HFFc6 (cell line): ENCODE data around the gene VPS54. TPM values are rescaled to one million over a fixed set of nuclear protein-coding genes. Genes with fewer than 3 reads are reported as not detected.
"Not testable (repeated sequence)": the region's sequence is repeated elsewhere in the genome, so short reads cannot be mapped to it uniquely, and the experiment has no call there.

Source experiments
- DNase-seq: peaks from one replicate; pipeline ENCODE4 v3.0.0-alpha.2; 2018
- H3K27ac Mint-ChIP-seq: 2 replicates; pipeline ENCODE4 v1.8.0; 2020; ENCODE audit warnings: mild to moderate bottlenecking, mixed read lengths
- H3K27me3 Mint-ChIP-seq: 2 replicates; pipeline ENCODE4 v1.8.0; 2021; ENCODE audit warnings: mild to moderate bottlenecking, moderate library complexity, mixed read lengths; ENCODE audit not compliant: insufficient read depth
- H3K36me3 Mint-ChIP-seq: 2 replicates; pipeline ENCODE4 v1.8.0; 2021; ENCODE audit warnings: low read depth, mixed read lengths
- H3K4me1 Mint-ChIP-seq: 2 replicates; pipeline ENCODE4 v1.8.0; 2020; ENCODE audit warnings: low read depth, mixed read lengths
- H3K4me3 Mint-ChIP-seq: 2 replicates; pipeline ENCODE4 v1.8.0; 2020; ENCODE audit warnings: mild to moderate bottlenecking, moderate library complexity, mixed read lengths
- H3K9me3 Mint-ChIP-seq: 2 replicates; pipeline ENCODE4 v1.8.0; 2020; ENCODE audit warnings: mild to moderate bottlenecking, mixed read lengths
- total RNA-seq, 6 experiments: library from RNA; stranded (reverse); fragmentation: NEBNext Ultra II Directional; extraction: Animal tissue kit (Norgen Biotek cat#: 25700); gene quantifications; 2 replicates in 1 of 6; 3 replicates in 5 of 6; pipeline ENCODE4 v1.2.3, GENCODE V29; 2021
- TF ChIP-seq, protein P1 (sequence below): fragments of 200-600 bp; sonication (generic); IDR thresholded peaks from 2 replicates; pipeline ENCODE4 v1.5.0; 2021; ENCODE audit warnings: antibody characterized with exemption, mild to moderate bottlenecking

The VPS54 gene
- total RNA-seq, 6 experiments from 2014 or later, result 12.9 to 17.7 (median 15.0) TPM

DNA sequence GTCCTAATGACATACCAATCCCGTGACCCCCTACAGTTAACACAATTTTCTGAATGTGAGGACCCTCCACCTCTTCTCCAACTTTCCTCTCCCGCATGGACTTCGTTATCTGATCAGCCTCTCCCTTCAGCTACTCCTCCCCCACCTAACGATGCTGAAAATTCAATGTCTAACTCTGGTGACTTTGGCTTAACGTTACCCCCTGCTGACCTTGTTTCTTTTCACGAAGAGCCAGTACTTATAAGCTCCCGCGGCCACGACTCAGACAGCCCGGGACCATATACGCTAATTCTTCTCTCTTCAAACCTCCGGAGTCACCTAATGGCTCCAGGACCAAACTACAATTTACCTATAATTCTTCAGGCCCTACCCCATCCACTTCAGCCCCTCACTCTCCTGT lies 29.2 kb downstream of the VPS54 start:
- peaks cover 46% of the 10 kb centered on the region for H3K36me3 Mint-ChIP-seq
- H3K27me3 Mint-ChIP-seq, result no peaks in the 10 kb centered on the region
- H3K4me3 Mint-ChIP-seq, result no peak overlapping the region
- no peak for DNase-seq
- H3K27ac Mint-ChIP-seq, result no peak overlapping the region
- H3K9me3 Mint-ChIP-seq, result peaks cover 8% of the 10 kb centered on the region
- peaks cover 16% of the 10 kb centered on the region for H3K4me1 Mint-ChIP-seq
- TF ChIP-seq, protein P1, sequence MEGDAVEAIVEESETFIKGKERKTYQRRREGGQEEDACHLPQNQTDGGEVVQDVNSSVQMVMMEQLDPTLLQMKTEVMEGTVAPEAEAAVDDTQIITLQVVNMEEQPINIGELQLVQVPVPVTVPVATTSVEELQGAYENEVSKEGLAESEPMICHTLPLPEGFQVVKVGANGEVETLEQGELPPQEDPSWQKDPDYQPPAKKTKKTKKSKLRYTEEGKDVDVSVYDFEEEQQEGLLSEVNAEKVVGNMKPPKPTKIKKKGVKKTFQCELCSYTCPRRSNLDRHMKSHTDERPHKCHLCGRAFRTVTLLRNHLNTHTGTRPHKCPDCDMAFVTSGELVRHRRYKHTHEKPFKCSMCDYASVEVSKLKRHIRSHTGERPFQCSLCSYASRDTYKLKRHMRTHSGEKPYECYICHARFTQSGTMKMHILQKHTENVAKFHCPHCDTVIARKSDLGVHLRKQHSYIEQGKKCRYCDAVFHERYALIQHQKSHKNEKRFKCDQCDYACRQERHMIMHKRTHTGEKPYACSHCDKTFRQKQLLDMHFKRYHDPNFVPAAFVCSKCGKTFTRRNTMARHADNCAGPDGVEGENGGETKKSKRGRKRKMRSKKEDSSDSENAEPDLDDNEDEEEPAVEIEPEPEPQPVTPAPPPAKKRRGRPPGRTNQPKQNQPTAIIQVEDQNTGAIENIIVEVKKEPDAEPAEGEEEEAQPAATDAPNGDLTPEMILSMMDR, result no peak

DNA sequence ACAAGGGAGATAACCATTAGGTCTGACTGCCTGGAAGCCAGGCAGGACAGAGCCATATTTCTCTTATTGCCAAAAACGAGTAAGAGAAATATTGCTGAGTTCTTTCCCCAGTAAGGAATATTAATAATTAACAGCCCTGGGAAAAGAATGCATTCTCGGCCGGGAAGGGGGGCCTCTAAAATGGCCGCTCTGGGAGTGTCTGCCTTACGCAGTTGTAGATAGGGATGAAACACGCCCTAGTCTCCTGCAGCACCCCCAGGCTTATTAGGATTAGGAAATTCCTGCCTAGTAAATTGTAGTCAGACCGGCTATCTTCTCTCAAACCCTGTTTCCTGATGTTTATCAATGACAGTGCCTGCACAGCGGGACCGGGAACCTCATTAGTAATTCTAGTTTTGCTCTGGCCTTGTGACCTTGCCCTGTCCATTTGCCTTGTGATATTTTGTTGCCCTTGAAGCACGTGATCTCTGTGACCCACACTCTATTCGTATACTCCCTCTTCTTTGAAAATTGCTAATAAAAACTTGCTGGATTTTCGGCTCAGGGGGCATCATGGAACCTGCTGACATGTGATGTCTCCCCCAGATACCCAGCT lies 30.3 kb downstream of the VPS54 start:
- H3K27ac Mint-ChIP-seq, DNase-seq, H3K9me3 Mint-ChIP-seq, H3K4me3 Mint-ChIP-seq, H3K27me3 Mint-ChIP-seq: not testable (repeated sequence)
- H3K36me3 Mint-ChIP-seq, result peaks cover 41% of the 10 kb centered on the region
- peaks cover 12% of the 10 kb centered on the region for H3K4me1 Mint-ChIP-seq

DNA sequence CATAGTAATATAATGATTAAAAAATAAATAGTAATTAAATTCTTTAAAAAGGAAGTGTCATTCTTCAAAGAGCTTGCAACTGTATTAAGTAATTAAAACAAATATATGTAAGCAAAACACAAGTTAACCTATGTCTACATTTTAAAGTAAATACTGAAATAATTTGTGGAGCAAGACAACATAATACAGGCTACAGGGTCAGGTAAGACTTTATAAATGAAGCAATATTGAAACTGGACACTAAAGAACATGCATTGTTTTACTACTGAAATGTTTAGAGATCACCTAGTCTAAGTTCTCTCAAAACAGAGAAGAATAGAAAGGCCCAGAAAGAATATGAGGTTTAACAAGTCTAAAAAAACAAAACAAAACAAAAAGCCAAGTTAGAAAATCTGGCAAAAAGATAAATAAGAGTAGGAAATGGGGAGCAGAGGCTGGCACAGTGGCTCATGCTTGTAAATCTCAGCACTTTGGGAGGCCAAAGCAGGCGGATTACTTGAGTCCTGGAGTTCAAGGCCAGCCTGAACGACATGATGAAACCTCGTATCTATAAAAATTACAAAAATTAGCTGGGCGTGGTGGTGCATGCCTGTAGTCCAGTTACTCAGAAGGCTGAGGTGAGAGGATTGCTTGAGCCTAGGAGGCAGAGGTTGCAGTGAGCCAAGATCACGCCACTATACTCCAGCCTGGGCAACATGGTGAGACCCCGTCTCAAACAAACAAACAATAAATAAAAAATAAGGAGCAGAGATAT lies 34.4 kb downstream of the VPS54 start:
- TF ChIP-seq, protein P1, result no peak
- no peaks in the 10 kb centered on the region for H3K9me3 Mint-ChIP-seq
- no peak overlapping the region for H3K27ac Mint-ChIP-seq
- H3K4me1 Mint-ChIP-seq, result peaks cover 12% of the 10 kb centered on the region
- H3K27me3 Mint-ChIP-seq, result no peaks in the 10 kb centered on the region
- no peak for DNase-seq
- H3K36me3 Mint-ChIP-seq, result peaks cover 31% of the 10 kb centered on the region
- no peak overlapping the region for H3K4me3 Mint-ChIP-seq

DNA sequence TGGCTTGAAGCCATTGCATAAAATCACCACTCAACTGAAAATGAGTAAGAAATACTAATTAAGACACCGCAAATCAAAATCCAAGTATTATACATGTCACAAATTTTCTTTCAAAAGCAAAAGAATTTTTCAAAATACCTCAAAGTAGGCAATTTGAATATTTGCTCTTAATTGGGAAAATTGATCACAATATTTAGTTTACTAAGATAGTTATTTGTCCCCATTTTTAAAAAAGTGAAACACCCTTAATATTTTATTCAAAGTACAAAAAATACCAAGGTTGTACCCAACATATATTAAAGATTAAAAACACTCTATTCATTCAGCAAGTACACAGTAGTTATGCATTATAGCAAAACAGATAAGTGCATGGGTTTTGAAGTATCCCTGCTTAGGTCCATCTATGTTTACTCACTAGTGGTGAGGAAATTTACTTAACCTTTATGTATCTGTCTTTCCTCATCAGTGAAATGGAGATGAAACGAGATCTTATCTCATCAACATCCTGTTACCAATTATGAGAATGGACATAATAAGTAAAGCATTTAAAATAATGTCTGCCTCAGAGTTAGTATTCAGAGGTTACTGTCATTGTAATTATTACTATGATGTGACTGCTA lies 35.1 kb downstream of the VPS54 start:
- H3K4me1 Mint-ChIP-seq, result peaks cover 12% of the 10 kb centered on the region
- no peaks in the 10 kb centered on the region for H3K27me3 Mint-ChIP-seq
- no peak overlapping the region for H3K4me3 Mint-ChIP-seq
- peaks cover 26% of the 10 kb centered on the region for H3K36me3 Mint-ChIP-seq
- H3K27ac Mint-ChIP-seq, result no peak overlapping the region
- TF ChIP-seq, protein P1, result no peak
- DNase-seq, result peak; percentile 13
- H3K9me3 Mint-ChIP-seq, result no peaks in the 10 kb centered on the region

DNA sequence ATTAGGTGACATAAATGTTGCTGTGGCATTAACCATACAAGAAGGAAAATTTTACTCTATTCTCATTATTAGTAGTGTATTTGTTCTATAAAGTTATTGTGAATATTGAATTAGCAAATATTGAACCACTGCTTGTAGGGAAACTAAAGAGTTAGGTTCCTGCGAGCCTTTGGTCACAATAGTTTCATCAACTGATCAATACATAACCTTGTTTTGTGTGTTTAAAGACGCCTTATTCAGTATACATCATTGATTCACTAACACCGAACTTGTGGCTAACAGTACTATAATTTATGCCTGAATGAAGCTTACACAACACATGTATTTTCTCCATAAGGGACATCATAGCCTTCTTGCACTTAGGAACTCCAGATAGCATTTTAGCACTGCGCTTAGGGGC lies 36.9 kb downstream of the VPS54 start:
- H3K4me3 Mint-ChIP-seq, result no peak overlapping the region
- no peaks in the 10 kb centered on the region for H3K27me3 Mint-ChIP-seq
- no peaks in the 10 kb centered on the region for H3K9me3 Mint-ChIP-seq
- TF ChIP-seq, protein P1, result no peak
- H3K4me1 Mint-ChIP-seq, result peaks cover 12% of the 10 kb centered on the region
- H3K36me3 Mint-ChIP-seq, result peaks cover 24% of the 10 kb centered on the region
- no peak overlapping the region for H3K27ac Mint-ChIP-seq
- no peak for DNase-seq

DNA sequence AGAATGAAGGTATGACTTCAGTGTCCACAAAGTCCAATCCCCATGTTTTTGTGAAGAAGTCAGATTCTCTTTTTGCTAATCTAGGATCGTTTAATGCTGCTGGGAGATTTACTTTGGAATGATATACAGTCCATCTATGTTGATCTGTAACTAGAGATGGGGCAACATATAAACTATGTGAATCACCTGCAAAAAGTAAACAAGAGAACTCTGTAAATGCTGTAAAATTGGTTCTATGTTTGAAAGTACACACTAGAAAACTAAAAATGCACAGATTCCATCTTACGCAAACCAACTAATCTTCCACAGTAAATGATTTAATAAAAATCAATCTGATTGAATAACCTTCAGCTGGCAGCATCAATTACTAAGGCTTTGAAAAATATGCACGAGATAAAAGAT lies 37.5 kb downstream of the VPS54 start:
- no peaks in the 10 kb centered on the region for H3K9me3 Mint-ChIP-seq
- TF ChIP-seq, protein P1, result no peak
- peaks cover 27% of the 10 kb centered on the region for H3K36me3 Mint-ChIP-seq
- H3K4me1 Mint-ChIP-seq, result peaks cover 12% of the 10 kb centered on the region
- no peak overlapping the region for H3K27ac Mint-ChIP-seq
- H3K27me3 Mint-ChIP-seq, result no peaks in the 10 kb centered on the region
- DNase-seq, result no peak
- no peak overlapping the region for H3K4me3 Mint-ChIP-seq
